ENCODE measurements around the gene ATMIN. TPM values are rescaled to one million over a fixed set of nuclear protein-coding genes. Genes with fewer than 3 reads are reported as not detected.

Gene ATMIN
- total RNA-seq, 1 donor from 2014 or later: 21.2 TPM

- ATAC-seq (no peak), DNase-seq (ENCODE audit: missing footprints) (no peak)
- intact Hi-C loops (cut with DNase I): loop anchor here (1.0 to 5.0 kb wide), 2 partner anchors 19 to 86 kb away; partner anchors contain the start of gene C16orf46
These were observed 61.1 kb downstream of the ATMIN start for GRCh38 chr16:81096715-81097208.

Other genes with a start within 250 kb of the ATMIN start
- gene CDYL2, start 231.2 kb upstream of the ATMIN start, total RNA-seq: 4.2 TPM
- 130 TPM for gene CMC2, start 29.0 kb upstream of the ATMIN start, total RNA-seq
- 8.9 TPM for gene CENPN, start 28.6 kb upstream of the ATMIN start, total RNA-seq
- 0.62 TPM for gene C16orf46, start 41.4 kb downstream of the ATMIN start, total RNA-seq
- 52.3 TPM for gene GCSH, start 60.6 kb downstream of the ATMIN start, total RNA-seq
- gene BCO1, start 202.8 kb downstream of the ATMIN start, total RNA-seq: not detected

Data from Right ventricle myocardium inferior (tissue), 1 donor.